Tibial nerve (tissue), 4 donors: ENCODE data around the gene GJA9. TPM values are rescaled to one million over a fixed set of nuclear protein-coding genes. Genes with fewer than 3 reads are reported as not detected.

ENCODE experiments used
- DNase-seq, 2 donors: peaks; one replicate each; pipeline ENCODE4 v3.0.0-alpha.2; 2019; ENCODE audit warnings: low spot score in 2 of 2
- H3K27ac ChIP-seq, 4 donors: fragments of 200-600 bp; sonication (generic) in 3 of 4; one replicate each; pipeline ENCODE4 v1.5.1; 2017 to 2019; ENCODE audit warnings: mild to moderate bottlenecking in 1 of 4
- H3K27me3 ChIP-seq, 2 donors: fragments of 200-600 bp; sonication (generic) in 1 of 2; one replicate each; pipeline versions ENCODE4 v1.5.1 to v1.6.0; 2017 to 2019
- H3K36me3 ChIP-seq, 3 donors: fragments of 200-600 bp; sonication (generic); one replicate each; pipeline ENCODE4 v1.5.1; 2018 to 2019
- H3K4me1 ChIP-seq, 4 donors: fragments of 200-600 bp; sonication (generic) in 3 of 4; one replicate each; pipeline ENCODE4 v1.5.1; 2017 to 2019
- H3K4me3 ChIP-seq, 4 donors: fragments of 200-600 bp; sonication (generic) in 3 of 4; one replicate each; pipeline ENCODE4 v1.5.1; 2017 to 2019; ENCODE audit warnings: mild to moderate bottlenecking in 1 of 4, moderate library complexity in 1 of 4
- H3K9me3 ChIP-seq, 4 donors: fragments of 200-600 bp; sonication (generic) in 3 of 4; one replicate each; pipeline ENCODE4 v1.5.1; 2017 to 2019
- EP300 ChIP-seq, 2 donors: sonication (generic); formaldehyde crosslinking; IDR thresholded peaks; one replicate each; pipeline ENCODE4 v1.6.1; 2017; ENCODE audit warnings: antibody characterized with exemption in 2 of 2, mild to moderate bottlenecking in 1 of 2
- POLR2A ChIP-seq, 2 donors: fragments of 450-650 bp; IDR thresholded peaks; one replicate each; pipeline ENCODE4 v1.6.1; 2017; ENCODE audit warnings: antibody characterized with exemption in 2 of 2, mild to moderate bottlenecking in 2 of 2, moderate library complexity in 2 of 2
- WGBS, 2 donors: methylation state at CpG; one replicate each; pipeline ENCODE4 v1.1.5; 2018; 5-methylcytosine and 5-hydroxymethylcytosine counted together
- total RNA-seq, 4 donors: library from RNA; depleted of rRNA; stranded (reverse); fragments of >200 nt; gene quantifications; one replicate each; pipeline ENCODE4 v1.1.0, GENCODE V29; 2016
- TF ChIP-seq, protein P1 (sequence below), 5 experiments: fragments of 200-600 bp in 3 of 5; fragments of 450-650 bp in 2 of 5; sonication (generic) in 3 of 5; IDR thresholded peaks; one replicate each; pipeline ENCODE4 v1.5.1; 2016 to 2019; ENCODE audit warnings: antibody characterized with exemption in 5 of 5, mild to moderate bottlenecking in 3 of 5, moderate library complexity in 2 of 5

The GJA9 gene
- total RNA-seq, 4 donors from 2014 or later, result not detected

DNA sequence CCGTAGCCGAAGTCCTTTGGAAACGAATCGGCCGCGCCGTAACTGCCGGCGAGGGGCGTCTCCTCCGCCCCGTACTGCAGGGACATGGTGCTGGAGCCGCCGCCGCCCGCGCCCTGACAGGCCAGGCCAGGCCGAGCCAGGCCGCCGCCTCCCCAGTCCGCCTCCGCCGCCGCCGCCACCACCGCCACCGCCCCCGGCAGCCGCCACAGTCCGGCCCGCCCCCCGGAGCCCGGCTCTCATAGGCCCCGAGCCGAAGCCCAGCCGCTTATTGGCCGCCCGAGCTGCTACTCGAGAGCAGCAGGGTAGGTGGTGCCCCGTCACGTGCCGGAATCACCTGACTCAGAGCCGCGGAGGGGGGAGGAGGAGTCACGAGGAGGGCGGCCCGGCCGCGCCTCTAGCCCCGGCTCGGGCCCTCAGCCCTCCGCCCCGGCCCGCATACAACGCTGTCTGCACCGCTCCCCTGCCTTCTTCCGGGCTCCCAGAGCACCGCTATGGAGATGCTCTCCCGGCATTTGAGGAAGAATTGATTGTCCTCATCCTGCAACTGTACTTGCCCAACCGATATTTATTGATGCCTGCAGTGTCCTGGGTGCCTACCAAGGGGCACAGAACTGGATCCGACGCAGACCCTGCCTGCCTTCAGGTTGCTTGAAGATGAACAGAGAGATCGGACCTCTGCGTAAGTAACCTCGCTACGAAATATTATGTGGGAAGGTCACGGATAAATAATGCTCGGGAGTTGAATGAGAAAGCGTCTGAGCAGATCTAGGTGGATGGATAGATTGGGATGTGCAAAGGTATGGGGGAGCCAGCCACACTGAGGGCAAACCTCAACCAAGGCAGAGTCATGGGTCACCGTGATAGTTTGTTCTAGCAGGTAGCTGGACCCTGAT, 21.6 kb downstream of the GJA9 start, which contains the start of gene RRAGC:
RRAGC (minus strand) TSS at position 212 of the 893 bp plus-strand sequence; CDS start at position 86, 126 bp downstream.
- peak within 1 kb of the TSS; percentile 73 to 97 (median 84) for H3K4me3 ChIP-seq
- peaks cover 0 to 76% (median 31%) of the 10 kb centered on the region in 4 donors for H3K4me1 ChIP-seq
- H3K36me3 ChIP-seq, result peaks cover 0 to 17% (median 7%) of the 10 kb centered on the region in 3 donors
- TF ChIP-seq EP300 (IDR thresholded peaks at IDR 0.05) (peak; percentile 83 to 95), POLR2A (IDR thresholded peaks at IDR 0.05) (peak; percentile 50 to 84)
- TF ChIP-seq, protein P1, sequence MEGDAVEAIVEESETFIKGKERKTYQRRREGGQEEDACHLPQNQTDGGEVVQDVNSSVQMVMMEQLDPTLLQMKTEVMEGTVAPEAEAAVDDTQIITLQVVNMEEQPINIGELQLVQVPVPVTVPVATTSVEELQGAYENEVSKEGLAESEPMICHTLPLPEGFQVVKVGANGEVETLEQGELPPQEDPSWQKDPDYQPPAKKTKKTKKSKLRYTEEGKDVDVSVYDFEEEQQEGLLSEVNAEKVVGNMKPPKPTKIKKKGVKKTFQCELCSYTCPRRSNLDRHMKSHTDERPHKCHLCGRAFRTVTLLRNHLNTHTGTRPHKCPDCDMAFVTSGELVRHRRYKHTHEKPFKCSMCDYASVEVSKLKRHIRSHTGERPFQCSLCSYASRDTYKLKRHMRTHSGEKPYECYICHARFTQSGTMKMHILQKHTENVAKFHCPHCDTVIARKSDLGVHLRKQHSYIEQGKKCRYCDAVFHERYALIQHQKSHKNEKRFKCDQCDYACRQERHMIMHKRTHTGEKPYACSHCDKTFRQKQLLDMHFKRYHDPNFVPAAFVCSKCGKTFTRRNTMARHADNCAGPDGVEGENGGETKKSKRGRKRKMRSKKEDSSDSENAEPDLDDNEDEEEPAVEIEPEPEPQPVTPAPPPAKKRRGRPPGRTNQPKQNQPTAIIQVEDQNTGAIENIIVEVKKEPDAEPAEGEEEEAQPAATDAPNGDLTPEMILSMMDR (IDR thresholded peaks at IDR 0.05), result peak in 2 of 5 experiments; percentile 23 to 42
- peak within 1 kb of the TSS; percentile 74 to 94 (median 90) for H3K27ac ChIP-seq
- WGBS, 2 donors, result 0% methylated on average over 20 to 35 of the region's 70 CpGs
- no peaks in the 10 kb centered on the region for H3K9me3 ChIP-seq
- no peaks in the 10 kb centered on the region for H3K27me3 ChIP-seq
- peak; percentile 99 for DNase-seq

DNA sequence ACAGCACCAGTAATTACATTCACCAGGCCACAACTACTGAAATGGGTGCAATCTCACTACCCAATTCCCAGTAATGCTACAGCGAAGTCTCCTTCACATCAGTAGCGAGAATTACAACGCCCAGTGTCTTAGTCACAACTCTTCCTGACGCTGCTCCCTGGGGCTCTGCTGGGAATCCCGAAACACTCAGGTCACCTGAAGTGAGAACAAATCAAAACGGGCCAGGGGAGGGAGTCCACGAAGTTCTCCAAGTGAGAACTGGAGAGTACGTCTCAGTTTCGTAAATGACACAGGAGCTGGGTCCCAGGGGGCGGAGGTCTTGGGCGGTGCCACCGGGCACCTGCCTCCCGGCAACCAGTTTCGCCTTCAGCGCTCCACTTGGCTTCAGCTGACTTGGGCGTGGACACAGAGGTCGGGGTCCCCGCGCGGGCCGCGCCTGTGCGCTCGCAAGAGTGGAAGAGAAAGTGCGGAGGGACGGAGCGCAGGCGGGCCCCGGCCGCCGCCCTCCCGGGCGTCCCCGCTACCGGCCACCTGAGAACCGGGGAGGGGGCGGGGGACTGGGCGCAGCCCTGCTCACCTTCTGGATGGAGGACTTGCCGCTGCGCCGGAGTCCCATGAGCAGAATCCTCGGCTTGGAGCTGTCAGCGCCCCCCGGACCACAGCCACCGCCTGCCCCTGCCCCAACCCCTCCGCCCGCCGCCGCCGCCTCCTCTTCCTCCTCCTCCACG, 22.4 kb downstream of the GJA9 start:
- H3K27ac ChIP-seq, result peak overlapping the region; percentile 74 to 94 (median 90)
- H3K4me1 ChIP-seq, result peaks cover 0 to 69% (median 31%) of the 10 kb centered on the region in 4 donors
- peak overlapping the region; percentile 73 to 97 (median 84) for H3K4me3 ChIP-seq
- DNase-seq, result peak; percentile 22 to 30
- no peaks in the 10 kb centered on the region for H3K9me3 ChIP-seq
- H3K36me3 ChIP-seq, result peaks cover 0 to 20% (median 7%) of the 10 kb centered on the region in 3 donors
- TF ChIP-seq, protein P1 (IDR thresholded peaks at IDR 0.05), result no peak
- peak in 1 of 2 donors; percentile 11 for TF ChIP-seq EP300 (IDR thresholded peaks at IDR 0.05)
- no peaks in the 10 kb centered on the region for H3K27me3 ChIP-seq
- 0 to 1% methylated on average over 14 to 23 of the region's 51 CpGs for WGBS, 2 donors

DNA sequence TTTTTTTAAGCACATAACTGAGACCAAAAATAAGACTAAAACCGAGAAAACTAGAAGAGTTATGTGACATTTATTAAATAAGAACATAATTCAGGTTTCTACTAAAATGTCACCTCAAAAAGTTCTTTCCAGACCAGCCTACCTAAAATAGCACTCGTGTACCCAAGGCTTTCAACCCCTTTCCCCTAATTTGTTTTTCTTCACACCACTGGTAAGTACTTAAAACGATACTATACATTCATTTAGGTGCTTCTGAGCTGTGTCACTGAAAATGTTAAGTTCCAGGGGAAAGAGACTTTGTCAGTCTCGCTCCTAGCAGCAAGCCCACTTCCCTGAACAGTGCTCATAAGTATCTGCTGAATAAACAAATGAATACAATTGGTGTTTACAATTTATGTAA, 28.6 kb downstream of the GJA9 start:
- no peak overlapping the region for H3K27ac ChIP-seq
- no peak for DNase-seq
- H3K9me3 ChIP-seq, result no peaks in the 10 kb centered on the region
- H3K4me3 ChIP-seq, result no peak overlapping the region
- H3K36me3 ChIP-seq, result peaks cover 0 to 80% (median 7%) of the 10 kb centered on the region in 3 donors
- TF ChIP-seq, protein P1 (IDR thresholded peaks at IDR 0.05), result no peak
- no peaks in the 10 kb centered on the region for H3K27me3 ChIP-seq
- H3K4me1 ChIP-seq, result peaks cover 0 to 43% (median 14%) of the 10 kb centered on the region in 4 donors
- 76 to 79% methylated on average over 4 of the region's 4 CpGs for WGBS, 2 donors

DNA sequence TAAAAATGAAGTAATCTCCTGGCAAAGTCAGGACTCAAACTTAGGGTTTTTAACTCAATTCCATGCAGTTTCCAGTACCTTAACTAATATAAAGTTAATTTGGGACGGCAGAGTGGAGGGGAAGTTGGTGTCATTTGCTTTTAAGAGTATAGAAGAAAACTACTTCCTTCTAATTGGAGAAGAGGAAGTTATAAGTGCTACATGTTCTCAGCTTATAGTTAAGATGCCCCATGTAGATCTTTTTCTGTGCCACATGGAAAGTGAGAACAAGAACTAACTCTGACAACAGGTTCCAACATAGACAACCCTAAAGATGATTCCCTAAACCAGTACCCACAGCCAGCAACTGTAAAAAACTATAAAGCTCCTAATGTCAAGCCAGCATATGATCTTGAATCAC, 33.3 kb downstream of the GJA9 start:
- H3K27me3 ChIP-seq, result no peaks in the 10 kb centered on the region
- H3K27ac ChIP-seq, result no peak overlapping the region
- DNase-seq, result no peak
- TF ChIP-seq, protein P1 (IDR thresholded peaks at IDR 0.05), result no peak
- TF ChIP-seq EP300 (IDR thresholded peaks at IDR 0.05), result no peak
- no peak for TF ChIP-seq POLR2A (IDR thresholded peaks at IDR 0.05)
- no peaks in the 10 kb centered on the region for H3K9me3 ChIP-seq
- H3K36me3 ChIP-seq, result peaks cover 0 to 94% (median 10%) of the 10 kb centered on the region in 3 donors
- no peak overlapping the region for H3K4me3 ChIP-seq
- 86 to 90% methylated on average over 1 of the region's 1 CpG for WGBS, 2 donors
- peaks cover 0 to 15% (median 0%) of the 10 kb centered on the region in 4 donors for H3K4me1 ChIP-seq
